Lung microvascular endothelial cell (primary cell): ENCODE measurements around the gene DNAH2. TPM values are rescaled to one million over a fixed set of nuclear protein-coding genes. Genes with fewer than 3 reads are reported as not detected.
"Not testable (repeated sequence)": the region's sequence is repeated elsewhere in the genome, so short reads cannot be mapped to it uniquely, and the experiment has no call there.

Experiments used
- DNase-seq, 2 donors: peaks; one replicate each; pipeline versions ENCODE4 v3.0.0 to v3.0.0-alpha.2; 2010; ENCODE audit warnings: low read depth in 2 of 2
- total RNA-seq: library from RNA; depleted of rRNA; stranded (reverse); fragments of >200 nt; gene quantifications from 2 replicates; pipeline ENCODE4 v1.2.1, GENCODE V29; 2014

DNAH2 gene
- total RNA-seq, 1 donor from 2014 or later = 0.20 TPM

DNA sequence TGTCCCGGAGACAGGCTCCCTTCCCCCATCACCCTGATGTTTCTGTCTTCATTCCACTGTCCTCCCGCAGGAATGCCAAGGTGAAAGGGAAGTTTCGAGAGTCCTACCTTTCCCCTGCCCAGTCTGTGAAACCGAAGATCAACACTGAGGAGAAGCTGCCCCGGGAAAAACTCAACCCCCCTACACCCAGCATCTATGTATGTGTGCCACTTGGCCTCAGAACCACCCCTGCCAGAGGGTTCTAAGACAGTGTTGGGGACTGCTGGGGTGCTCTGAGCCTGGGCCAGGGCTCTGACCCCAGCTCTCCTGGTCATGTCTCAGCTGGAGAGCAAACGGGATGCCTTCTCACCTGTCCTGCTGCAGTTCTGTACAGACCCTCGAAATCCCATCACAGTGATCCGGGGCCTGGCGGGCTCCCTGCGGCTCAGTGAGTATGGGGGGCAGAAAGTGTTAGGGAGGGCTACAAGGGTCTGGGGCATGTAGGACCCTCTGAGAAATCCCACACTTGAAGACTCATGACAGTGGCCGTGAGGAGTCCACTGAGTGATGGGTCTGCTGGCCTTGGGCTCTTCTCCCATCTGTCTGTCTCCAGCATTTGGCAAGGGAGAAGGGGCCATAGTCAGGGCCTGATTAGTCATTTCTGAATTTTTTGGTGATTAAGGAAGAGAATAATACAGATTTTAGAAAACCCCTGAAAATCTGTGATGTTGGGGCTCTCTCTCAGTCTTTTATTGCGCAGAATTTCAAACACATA, 132.4 kb downstream of the DNAH2 start:
- DNase-seq = no peak

DNA sequence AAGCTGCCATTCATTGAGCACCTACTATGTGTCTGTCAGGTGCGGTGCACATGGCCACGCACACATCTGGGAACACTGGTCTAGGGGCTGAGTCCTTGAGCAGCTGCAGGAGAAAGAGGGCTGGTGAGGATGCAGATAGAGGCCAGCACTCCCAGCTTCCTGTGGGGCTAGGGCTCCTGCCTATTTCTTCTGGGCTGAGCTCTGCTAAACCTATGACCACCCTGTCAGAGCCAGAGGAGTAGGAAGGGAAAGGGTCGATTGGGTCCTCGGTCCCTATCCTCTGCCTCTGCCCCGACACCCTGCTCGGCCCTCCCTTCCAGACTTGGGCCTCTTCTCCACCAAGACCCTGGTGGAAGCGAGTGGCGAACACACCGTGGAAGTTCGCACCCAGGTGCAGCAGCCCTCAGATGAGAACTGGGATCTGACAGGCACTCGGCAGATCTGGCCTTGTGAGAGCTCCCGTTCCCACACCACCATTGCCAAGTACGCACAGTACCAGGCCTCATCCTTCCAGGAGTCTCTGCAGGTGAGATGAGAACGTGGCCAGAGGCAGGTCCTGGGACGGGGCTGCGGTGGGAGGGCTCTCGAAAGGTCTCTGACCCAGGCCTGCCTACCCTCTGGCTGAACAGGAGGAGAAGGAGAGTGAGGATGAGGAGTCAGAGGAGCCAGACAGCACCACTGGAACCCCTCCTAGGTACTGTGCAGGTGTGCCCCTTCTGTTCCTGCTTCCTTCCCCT, 133.3 kb downstream of the DNAH2 start:
- no peak for DNase-seq

DNA sequence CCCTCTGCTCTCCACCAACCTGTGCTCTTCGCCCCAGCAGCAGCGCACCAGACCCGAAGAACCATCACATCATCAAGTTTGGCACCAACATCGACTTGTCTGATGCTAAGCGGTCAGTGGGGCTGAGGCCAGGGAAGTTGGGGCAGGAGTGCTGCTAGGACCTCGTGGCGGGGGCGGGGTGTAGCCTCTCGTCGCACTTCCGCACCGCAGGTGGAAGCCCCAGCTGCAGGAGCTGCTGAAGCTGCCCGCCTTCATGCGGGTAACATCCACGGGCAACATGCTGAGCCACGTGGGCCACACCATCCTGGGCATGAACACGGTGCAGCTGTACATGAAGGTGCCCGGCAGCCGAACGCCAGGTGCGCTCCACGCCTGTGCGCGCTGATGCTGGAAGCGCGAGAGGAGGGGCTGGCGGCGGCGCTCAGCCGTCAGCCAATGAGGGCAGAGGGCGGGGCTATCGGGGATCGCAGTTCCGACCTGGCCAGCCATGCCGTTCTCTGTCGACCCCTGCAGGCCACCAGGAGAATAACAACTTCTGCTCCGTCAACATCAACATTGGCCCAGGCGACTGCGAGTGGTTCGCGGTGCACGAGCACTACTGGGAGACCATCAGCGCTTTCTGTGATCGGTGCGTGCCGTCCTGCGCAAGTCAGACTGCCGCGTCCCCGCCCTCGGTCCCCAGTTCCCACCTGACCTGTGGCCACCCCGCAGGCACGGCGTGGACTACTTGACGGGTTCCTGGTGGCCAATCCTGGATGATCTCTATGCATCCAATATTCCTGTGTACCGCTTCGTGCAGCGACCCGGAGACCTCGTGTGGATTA, 134.1 kb downstream of the DNAH2 start:
- peak; percentile 89 to 95 for DNase-seq

DNA sequence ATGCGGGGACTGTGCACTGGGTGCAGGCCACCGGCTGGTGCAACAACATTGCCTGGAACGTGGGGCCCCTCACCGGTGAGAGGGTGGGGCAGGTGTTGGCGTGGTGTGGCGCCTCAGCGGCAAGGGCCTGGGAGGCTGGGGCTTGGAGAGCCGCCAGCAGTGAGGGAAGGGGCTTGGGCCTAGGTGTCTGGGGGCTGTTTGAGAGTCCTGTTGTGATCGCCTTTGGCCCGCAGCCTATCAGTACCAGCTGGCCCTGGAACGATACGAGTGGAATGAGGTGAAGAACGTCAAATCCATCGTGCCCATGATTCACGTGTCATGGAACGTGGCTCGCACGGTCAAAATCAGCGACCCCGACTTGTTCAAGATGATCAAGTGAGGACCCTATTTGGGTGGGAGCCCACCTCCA, 134.7 kb downstream of the DNAH2 start:
- DNase-seq = no peak

DNA sequence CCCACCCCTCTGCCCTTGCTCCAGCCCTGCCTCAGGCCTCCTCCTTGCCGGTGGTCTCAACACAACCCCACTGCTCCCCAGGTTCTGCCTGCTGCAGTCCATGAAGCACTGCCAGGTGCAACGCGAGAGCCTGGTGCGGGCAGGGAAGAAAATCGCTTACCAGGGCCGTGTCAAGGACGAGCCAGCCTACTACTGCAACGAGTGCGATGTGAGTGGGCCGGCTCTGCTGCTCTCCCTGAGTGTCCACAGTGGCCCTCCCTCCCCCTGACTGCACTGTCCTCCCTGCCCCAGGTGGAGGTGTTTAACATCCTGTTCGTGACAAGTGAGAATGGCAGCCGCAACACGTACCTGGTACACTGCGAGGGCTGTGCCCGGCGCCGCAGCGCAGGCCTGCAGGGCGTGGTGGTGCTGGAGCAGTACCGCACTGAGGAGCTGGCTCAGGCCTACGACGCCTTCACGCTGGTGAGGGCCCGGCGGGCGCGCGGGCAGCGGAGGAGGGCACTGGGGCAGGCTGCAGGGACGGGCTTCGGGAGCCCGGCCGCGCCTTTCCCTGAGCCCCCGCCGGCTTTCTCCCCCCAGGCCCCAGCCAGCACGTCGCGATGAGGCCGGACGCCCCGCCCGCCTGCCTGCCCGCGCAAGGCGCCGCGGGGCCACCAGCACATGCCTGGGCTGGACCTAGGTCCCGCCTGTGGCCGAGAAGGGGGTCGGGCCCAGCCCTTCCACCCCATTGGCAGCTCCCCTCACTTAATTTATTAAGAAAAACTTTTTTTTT, 135.6 kb downstream of the DNAH2 start:
- no peak for DNase-seq

DNA sequence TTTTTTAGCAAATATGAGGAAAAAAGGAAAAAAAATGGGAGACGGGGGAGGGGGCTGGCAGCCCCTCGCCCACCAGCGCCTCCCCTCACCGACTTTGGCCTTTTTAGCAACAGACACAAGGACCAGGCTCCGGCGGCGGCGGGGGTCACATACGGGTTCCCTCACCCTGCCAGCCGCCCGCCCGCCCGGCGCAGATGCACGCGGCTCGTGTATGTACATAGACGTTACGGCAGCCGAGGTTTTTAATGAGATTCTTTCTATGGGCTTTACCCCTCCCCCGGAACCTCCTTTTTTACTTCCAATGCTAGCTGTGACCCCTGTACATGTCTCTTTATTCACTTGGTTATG, 136.1 kb downstream of the DNAH2 start:
- DNase-seq = no peak

DNA sequence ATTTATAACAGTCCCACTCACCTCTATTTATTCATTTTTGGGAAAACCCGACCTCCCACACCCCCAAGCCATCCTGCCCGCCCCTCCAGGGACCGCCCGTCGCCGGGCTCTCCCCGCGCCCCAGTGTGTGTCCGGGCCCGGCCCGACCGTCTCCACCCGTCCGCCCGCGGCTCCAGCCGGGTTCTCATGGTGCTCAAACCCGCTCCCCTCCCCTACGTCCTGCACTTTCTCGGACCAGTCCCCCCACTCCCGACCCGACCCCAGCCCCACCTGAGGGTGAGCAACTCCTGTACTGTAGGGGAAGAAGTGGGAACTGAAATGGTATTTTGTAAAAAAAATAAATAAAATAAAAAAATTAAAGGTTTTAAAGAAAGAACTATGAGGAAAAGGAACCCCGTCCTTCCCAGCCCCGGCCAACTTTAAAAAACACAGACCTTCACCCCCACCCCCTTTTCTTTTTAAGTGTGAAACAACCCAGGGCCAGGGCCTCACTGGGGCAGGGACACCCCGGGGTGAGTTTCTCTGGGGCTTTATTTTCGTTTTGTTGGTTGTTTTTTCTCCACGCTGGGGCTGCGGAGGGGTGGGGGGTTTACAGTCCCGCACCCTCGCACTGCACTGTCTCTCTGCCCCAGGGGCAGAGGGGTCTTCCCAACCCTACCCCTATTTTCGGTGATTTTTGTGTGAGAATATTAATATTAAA, 136.7 kb downstream of the DNAH2 start:
- no peak for DNase-seq

DNA sequence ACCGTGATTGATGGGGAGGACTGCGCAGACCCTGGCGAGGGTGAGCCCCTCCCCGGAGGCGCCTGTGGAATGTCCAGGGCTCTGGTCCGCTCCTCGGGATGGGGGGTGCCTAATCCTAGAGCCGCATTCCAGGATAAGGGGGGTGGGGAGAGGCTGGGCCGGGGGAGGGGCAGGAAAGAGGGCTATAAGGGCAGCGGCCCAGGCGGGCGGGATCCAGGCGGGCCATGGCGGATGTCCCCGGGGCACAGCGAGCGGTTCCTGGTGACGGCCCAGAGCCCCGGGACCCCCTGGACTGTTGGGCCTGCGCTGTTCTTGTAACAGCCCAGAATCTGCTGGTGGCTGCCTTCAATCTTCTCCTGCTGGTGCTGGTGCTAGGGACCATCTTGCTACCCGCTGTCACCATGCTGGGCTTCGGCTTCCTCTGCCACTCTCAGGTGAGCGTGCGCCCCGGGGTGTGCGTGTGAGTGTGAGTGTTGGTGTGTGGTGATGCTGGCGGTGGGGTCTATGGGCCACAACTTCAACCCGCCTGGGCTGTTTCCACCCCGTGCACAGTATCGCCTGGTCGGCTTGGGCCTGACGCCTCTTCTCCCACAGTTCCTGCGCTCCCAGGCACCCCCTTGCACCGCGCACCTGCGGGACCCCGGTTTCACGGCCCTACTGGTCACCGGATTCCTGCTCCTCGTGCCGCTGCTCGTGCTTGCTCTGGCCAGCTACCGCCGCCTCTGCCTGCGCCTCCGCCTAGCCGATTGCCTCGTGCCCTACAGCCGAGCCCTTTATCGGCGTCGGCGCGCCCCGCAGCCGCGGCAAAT, 137.5 kb downstream of the DNAH2 start, which contains the start of gene TMEM88:
TSS of gene TMEM88 (plus strand) at position 216 of the 809 bp plus-strand sequence. CDS start at position 225, 9 bp downstream.
- peak; percentile 34 to 49 for DNase-seq

DNA sequence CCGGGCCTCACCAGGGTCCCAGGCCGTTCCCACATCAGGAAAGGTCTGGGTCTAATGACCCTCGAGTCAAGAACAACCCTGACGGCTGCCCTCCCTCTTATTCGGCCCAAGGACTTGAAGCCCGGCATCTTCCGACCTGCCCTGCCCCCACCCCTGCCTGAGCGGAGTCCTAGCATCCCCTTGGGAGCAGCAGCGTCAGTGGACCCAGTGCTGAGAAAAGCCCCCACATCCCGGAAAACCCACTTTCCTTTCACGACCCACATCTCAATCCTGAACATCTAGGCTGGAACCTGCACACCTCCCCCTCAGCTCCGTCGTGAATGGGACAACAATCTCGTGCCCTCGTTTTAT, 138.1 kb downstream of the DNAH2 start:
- no peak for DNase-seq

DNA sequence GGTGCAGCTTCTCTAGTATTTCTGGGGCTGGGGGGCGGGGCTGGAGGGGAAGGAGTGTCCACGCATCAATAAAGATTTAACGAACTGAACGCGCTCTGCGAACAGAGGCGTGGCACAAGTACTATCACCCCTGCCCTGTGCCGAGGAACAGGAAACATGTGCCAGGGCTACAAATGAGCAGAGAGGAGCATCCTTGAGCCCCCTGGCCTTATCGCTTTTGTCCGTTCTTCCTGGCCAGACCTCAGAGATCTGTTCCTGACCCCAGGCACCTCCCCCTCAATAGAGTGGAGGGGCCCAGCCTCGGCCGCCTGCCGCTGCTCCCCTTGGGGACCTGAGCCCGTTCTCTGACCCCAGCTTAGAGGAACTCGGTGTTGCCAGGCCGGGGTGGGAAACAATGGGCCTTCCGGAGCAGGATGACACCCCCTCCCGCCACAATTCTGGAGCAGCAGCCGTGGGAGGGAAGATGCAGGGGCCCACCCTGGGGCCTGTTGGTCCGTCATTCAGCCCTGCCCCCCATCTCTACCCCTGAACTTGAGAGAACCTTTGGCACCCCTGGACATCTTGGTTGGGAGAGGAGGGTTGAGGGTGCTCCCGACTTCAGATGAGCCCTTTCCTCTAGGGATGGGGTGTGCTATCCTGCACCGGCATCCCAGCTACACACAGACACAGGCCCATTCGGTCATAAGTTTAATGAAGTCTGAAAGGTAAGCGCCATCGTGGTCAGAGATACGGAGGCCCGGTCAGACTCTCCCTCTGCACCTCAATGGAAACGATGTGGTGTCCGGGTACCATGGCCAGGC, 138.7 kb downstream of the DNAH2 start:
- DNase-seq = peak; percentile 58 to 91

DNA sequence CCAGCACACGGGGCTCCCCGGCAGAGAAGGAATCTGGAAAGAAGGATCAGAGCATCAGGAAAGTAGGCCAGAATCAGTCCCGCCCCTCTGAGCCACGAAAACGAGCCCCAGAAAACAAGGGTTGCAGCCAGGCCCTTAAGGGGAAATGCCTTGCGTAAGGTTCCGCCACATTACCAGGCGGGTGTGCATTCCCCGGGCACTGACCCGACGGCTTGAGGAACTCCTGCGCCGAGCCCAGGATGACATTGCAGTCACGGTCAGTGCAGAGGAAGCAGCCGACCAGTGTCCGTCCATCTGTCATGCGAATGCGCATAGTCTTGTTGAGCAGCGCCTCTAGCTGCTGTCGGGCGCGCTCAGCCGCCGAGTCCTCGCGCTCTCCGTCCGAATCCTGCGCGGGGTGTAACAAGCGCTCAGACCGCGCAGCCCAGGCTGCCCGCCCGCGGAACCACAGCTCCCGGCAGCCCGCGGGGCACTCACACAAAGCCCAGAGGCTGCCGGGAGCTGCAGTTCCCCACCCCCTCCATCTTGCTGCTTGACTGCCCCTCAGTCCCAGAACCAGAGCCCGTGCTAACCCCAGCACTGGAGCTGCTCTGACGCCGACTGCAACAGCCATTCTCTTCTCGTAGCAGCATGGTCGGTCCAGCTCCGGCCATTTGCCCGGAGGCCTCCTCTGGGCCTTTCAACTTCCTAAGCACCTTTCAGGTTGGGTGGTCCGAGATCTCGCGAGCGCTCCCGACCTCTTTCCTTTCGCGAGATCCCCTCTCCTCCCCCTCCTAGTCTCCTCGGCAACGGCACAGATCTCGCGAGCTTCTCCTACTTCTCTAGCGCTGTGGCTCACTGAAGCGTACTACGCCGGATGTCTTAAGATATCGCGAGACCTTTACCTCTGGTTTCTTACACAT, 139.5 kb downstream of the DNAH2 start, which contains the start of gene NAA38:
TSS of gene NAA38 (minus strand) at position 749 of the 902 bp plus-strand sequence. CDS start at position 653, 96 bp downstream.
- peak; percentile 99 to 100 for DNase-seq

DNA sequence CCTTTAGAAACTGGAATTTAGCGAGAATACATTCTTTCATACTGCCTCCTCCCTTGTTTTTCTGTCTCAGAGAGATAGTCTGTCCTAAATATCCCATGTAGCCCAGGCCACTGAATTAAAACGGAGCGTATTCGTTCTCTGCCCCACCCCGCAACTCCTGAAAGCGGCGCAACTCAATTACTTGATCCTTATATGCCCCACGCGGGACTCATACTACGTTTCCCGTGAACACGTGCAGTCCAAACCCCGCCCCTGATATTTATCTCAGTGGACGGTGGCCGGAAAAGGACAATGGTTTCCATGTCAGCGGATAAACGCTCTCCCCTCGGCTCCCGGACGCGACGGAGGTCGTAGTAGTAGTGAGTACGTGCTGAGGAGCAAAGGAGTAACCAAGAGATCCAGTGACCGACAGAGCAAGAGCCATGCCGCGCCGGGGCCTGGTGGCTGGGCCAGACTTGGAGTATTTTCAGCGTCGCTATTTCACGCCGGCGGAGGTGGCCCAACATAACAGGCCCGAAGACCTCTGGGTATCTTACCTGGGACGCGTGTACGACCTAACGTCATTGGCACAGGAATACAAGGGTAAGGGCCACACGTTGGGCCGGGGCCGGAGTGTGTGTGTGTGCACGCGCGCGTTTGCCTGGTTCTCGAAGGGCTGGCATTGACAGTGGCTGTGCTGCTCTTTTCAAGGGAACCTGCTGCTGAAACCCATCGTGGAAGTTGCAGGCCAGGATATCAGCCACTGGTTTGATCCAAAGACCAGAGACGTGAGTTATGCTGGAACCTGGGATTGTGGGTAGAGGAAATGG, 140.4 kb downstream of the DNAH2 start, which contains the start of gene CYB5D1:
TSS of gene CYB5D1 (plus strand) at position 291 of the 809 bp plus-strand sequence. CDS start at position 423, 132 bp downstream.
- DNase-seq = peak; percentile 95 to 96

DNA sequence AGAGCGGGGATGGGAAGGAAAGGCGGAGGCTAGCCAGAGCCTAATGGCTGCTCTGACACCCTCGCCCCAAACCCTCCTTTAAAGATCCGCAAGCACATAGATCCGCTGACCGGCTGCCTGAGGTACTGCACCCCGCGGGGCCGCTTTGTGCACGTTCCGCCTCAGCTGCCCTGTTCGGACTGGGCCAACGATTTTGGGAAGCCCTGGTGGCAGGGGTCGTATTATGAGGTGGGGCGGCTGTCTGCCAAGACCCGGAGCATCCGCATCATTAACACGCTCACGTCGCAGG, 140.9 kb downstream of the DNAH2 start:
- peak; percentile 65 to 69 for DNase-seq

DNA sequence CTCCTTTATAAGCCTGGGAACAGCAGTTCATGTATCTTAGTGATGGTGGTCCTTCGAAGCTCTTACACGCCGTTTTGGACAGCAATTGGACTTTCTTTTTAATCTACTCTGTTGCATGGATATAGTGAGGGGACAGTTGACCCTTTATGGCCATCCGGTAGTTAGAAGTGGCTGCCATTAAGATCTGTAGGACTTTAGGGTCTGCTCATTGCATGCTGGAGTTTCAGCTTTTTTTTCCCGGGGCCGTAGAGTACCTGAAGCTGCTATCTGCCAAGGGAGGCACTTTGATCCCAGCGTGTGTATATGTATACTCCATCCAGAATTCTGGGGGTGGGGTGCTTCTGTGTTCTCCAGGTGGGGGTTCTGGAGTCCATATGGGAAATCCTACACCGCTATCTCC, 141.5 kb downstream of the DNAH2 start:
- DNase-seq = no peak

DNA sequence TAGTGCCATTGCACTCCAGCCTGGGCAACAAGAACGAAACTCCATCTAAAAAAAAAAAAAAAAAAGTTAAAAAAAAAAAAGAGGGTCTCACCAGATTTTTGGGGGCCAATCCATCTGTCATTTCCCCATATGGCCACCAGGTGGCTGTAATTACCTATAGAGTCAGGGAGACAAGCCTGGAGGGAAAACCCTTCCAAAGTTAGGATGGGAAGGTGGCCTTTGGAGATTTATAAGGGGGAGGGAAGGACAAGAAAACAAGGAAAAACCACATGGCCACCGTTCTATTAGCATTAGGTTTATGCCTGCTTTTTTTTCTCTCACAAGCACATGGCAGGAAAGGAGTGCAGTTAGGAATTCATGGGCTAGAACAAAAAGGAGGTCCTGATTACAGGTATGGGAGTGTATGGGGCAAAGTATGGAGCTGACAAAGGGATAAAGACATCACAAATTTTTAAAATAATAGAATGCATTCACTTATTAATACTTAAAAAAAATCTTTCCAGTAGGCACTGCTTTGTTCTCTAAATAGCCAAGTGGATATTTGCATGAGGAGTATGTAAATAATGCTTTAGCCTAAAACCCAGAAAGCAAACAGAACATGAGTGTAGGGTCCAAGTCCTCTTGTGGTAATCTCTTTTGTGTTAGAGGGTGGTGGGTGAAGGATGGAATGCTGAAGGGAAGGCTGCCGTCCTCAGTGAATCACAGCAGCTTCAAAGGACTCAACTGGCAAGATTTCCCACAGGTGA, 145.3 kb downstream of the DNAH2 start:
- DNase-seq = peak; percentile 56 to 62

DNA sequence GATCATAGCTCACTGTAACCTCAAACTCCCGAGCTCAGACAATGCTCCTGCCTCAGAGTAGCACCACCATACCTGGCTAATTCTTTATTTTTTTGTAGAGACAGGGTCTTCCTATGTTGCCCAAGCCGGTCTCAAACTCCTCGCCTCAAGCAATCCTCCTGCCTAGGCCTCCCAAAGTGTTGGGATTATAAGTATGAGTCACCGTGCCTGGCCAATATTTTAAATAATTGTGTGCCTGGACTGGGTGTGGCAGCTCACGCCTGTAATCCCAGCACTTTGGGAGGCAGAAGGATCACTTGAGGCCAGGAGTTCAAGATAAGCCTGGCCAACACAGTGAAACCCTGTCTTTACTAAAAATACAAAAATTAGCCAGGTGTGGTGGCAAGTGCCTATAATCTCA, 146.8 kb downstream of the DNAH2 start:
- DNase-seq = not testable (repeated sequence)
